Prostate gland (tissue), 2 donors: ENCODE results near the gene S100A2. TPM values are rescaled to one million over a fixed set of nuclear protein-coding genes. Genes with fewer than 3 reads are reported as not detected.

Experiments
- DNase-seq: peaks from one replicate; pipeline ENCODE4 v3.0.0-alpha.2; 2019; ENCODE audit warnings: low spot score
- H3K27ac ChIP-seq, 2 donors: fragments of 200-600 bp; sonication (generic); 2 replicates each; pipeline ENCODE4 v1.5.1; 2017 to 2019
- H3K27me3 ChIP-seq: fragments of 200-600 bp; sonication (generic); replicated peaks from 2 replicates; pipeline ENCODE4 v1.5.1; 2019; ENCODE audit not compliant: insufficient read depth
- H3K36me3 ChIP-seq, 2 donors: fragments of 200-600 bp; sonication (generic); 1 replicate in 1 of 2; 2 replicates in 1 of 2; pipeline versions ENCODE4 v1.5.1 to v1.8.1; 2017 to 2019
- H3K4me1 ChIP-seq: fragments of 200-600 bp; sonication (generic); replicated peaks from 2 replicates; pipeline ENCODE4 v1.5.1; 2019
- H3K4me3 ChIP-seq, 2 donors: fragments of 200-600 bp; sonication (generic); 2 replicates each; pipeline ENCODE4 v1.5.1; 2017 to 2019
- H3K9me3 ChIP-seq: fragments of 200-600 bp; sonication (generic); 2 replicates; pipeline ENCODE4 v1.5.1; 2017
- POLR2A ChIP-seq: fragments of 450-650 bp; IDR thresholded peaks from one replicate; pipeline ENCODE4 v1.6.1; 2016; ENCODE audit warnings: antibody characterized with exemption, mild to moderate bottlenecking
- POLR2AphosphoS5 ChIP-seq: sonication (generic); formaldehyde crosslinking; IDR thresholded peaks from one replicate; pipeline ENCODE4 v1.6.1; 2017; ENCODE audit warnings: antibody characterized with exemption
- WGBS: methylation state at CpG from one replicate; pipeline ENCODE4 v1.1.5; 2018; 5-methylcytosine and 5-hydroxymethylcytosine counted together
- intact Hi-C: fragments of 100-400 bp; cut with DNase I; formaldehyde crosslinking; loops from one replicate; pipeline ENCODE4 v1.14.2; 2022
- total RNA-seq, 2 donors: library from RNA; depleted of rRNA; stranded (reverse); fragments of >200 nt; gene quantifications; one replicate each; pipeline ENCODE4 v1.1.0, GENCODE V29; 2016
- TF ChIP-seq, protein P1 (sequence below), 4 experiments: fragments of 200-600 bp in 2 of 4; fragments of 450-650 bp in 2 of 4; sonication (generic) in 2 of 4; IDR thresholded peaks; 1 replicate in 3 of 4; 2 replicates in 1 of 4; pipeline ENCODE4 v1.5.1; 2016 to 2019; ENCODE audit warnings: antibody characterized with exemption in 4 of 4, mild to moderate bottlenecking in 2 of 4, moderate library complexity in 2 of 4

The S100A2 gene
- total RNA-seq, 2 donors from 2014 or later, result 14.1 to 22.6 TPM

DNA sequence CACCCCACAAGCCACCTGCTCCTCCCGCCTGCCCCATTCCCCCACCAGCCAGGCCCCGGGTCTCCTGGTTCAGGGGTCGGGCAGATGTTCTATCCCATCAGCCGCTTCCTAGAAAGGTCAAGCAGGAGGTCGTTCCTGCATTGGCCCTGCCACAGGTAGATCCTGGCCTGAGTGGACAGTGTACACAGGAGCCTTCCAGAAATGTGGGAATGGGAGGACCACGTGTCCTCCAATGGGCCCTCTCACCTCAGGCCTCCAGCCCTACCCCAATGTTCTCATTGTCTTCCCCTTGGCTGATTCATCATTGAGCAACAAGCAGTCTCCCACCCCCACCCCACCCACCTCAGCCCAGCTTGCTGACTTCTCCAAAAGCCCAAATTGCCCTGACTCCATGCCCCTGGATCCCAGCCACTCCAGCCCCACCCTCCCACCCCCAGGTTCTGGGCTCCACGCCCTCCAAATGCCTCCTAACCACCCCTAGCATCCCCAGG is 45.2 kb upstream of the S100A2 start:
- 68% methylated on average over 7 of the region's 7 CpGs for WGBS
- DNase-seq, result no peak
- Histone ChIP-seq H3K27ac (peak overlapping the region; percentile 75 to 77), H3K4me3 (no peak overlapping the region), H3K9me3 (no peaks in the 10 kb centered on the region), H3K27me3 (no peaks in the 10 kb centered on the region), H3K4me1 (peaks cover 4% of the 10 kb centered on the region), H3K36me3 (peaks cover 0 to 7% of the 10 kb centered on the region in 2 donors)
- TF ChIP-seq POLR2A (no peak), POLR2AphosphoS5 (no peak)
- TF ChIP-seq, protein P1, sequence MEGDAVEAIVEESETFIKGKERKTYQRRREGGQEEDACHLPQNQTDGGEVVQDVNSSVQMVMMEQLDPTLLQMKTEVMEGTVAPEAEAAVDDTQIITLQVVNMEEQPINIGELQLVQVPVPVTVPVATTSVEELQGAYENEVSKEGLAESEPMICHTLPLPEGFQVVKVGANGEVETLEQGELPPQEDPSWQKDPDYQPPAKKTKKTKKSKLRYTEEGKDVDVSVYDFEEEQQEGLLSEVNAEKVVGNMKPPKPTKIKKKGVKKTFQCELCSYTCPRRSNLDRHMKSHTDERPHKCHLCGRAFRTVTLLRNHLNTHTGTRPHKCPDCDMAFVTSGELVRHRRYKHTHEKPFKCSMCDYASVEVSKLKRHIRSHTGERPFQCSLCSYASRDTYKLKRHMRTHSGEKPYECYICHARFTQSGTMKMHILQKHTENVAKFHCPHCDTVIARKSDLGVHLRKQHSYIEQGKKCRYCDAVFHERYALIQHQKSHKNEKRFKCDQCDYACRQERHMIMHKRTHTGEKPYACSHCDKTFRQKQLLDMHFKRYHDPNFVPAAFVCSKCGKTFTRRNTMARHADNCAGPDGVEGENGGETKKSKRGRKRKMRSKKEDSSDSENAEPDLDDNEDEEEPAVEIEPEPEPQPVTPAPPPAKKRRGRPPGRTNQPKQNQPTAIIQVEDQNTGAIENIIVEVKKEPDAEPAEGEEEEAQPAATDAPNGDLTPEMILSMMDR (IDR thresholded peaks at IDR 0.05), result no peak
- intact Hi-C loops, result no loop called here

GRCh38 chr1:153610334-153610733 is 44.7 kb upstream of the S100A2 start:
- 40% methylated on average over 4 of the region's 4 CpGs for WGBS
- DNase-seq, result no peak
- TF ChIP-seq POLR2A (no peak), POLR2AphosphoS5 (no peak)
- TF ChIP-seq, protein P1 (IDR thresholded peaks at IDR 0.05), result no peak
- Histone ChIP-seq H3K9me3 (no peaks in the 10 kb centered on the region), H3K27me3 (no peaks in the 10 kb centered on the region), H3K4me3 (no peak overlapping the region), H3K4me1 (peaks cover 4% of the 10 kb centered on the region), H3K36me3 (peaks cover 0 to 7% of the 10 kb centered on the region in 2 donors), H3K27ac (peak overlapping the region; percentile 75 to 77)
- intact Hi-C loops, result no loop called here

GRCh38 chr1:153609585-153609907 is 43.9 kb upstream of the S100A2 start:
- Histone ChIP-seq H3K27me3 (no peaks in the 10 kb centered on the region), H3K4me1 (peaks cover 4% of the 10 kb centered on the region), H3K9me3 (no peaks in the 10 kb centered on the region), H3K4me3 (no peak overlapping the region), H3K36me3 (peaks cover 0 to 7% of the 10 kb centered on the region in 2 donors), H3K27ac (peak overlapping the region; percentile 75 to 77)
- intact Hi-C loops, result no loop called here
- TF ChIP-seq POLR2AphosphoS5, result no peak
- TF ChIP-seq, protein P1 (IDR thresholded peaks at IDR 0.05), result no peak
- no peak for TF ChIP-seq POLR2A
- WGBS, result 38% methylated on average over 6 of the region's 6 CpGs
- DNase-seq, result no peak

DNA sequence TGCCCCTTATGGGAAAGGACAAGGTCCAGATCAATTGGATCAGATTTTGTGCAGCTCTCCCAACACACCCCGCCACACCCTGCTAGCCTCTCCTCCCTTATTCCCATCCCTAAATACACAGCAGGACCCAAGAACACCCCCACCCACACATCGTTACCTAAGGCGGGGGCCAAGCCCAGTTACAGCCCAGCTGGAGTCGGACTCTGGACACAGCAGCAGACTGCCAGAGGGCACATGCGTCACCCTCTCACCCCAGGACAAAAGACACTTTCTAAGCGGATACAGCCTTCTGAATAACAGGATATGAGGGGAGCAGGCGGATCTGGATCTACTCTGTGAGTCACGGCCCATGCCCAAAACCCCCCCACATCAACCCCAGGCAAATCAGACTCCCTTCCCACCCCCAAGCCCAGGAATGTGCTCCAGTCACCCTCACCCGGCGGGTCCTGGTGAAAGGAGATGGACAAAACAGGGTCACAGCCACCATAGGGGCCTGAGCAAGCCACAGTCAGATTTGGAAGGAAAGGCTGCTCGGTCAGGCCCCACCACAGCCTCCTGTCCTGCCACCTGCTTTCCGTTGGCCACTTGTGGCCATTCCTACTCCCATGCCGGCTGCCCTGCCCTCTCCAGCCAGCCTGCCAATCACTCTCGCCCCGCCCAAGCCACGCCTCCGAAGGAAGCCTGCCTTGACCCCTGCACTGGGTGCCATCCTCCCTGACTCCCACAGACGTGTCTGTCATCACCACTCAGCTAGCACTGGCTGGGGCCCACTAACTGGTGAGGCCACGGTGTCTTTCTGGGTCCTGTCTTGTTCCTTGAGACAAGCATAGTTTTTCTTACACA is 43.3 kb upstream of the S100A2 start:
- no peaks in the 10 kb centered on the region for H3K27me3 ChIP-seq

More for the DNA sequence above, 43.3 kb upstream of the S100A2 start:
- DNase-seq, result no peak
- H3K4me1 ChIP-seq, result peaks cover 4% of the 10 kb centered on the region
- peak overlapping the region in 1 of 2 donors; percentile 13 for H3K4me3 ChIP-seq
- WGBS, result 35% methylated on average over 19 of the region's 19 CpGs
- TF ChIP-seq, protein P1 (IDR thresholded peaks at IDR 0.05), result peak in 1 of 4 experiments; percentile 15
- TF ChIP-seq POLR2A, result no peak
- peak; percentile 50 for TF ChIP-seq POLR2AphosphoS5
- peaks cover 0 to 7% of the 10 kb centered on the region in 2 donors for H3K36me3 ChIP-seq
- intact Hi-C loops, result no loop called here
- H3K27ac ChIP-seq, result peak overlapping the region; percentile 75 to 77
- H3K9me3 ChIP-seq, result no peaks in the 10 kb centered on the region
